Liver (tissue), 9 donors: ENCODE measurements around the gene MKRN3. TPM values are rescaled to one million over a fixed set of nuclear protein-coding genes. Genes with fewer than 3 reads are reported as not detected.

Experiments used
- DNase-seq: peaks from one replicate; pipeline ENCODE4 v3.0.0-alpha.2; 2017; ENCODE audit warnings: low spot score
- H3K27ac ChIP-seq, 2 donors: one replicate each; pipeline ENCODE4 v1.7.0; 2013; ENCODE audit warnings: inconsistent platforms in 2 of 2, low read length in 2 of 2, control low read depth in 1 of 2, low read depth in 1 of 2, mild to moderate bottlenecking in 1 of 2
- H3K27me3 ChIP-seq, 4 donors: one replicate each; pipeline versions ENCODE4 v1.6.1 to v1.7.0; 2013; ENCODE audit warnings: low read length in 3 of 4, inconsistent platforms in 1 of 4, mild to moderate bottlenecking in 1 of 4, moderate library complexity in 1 of 4; ENCODE audit not compliant: control insufficient read depth in 4 of 4, insufficient read depth in 4 of 4
- H3K36me3 ChIP-seq, 4 donors: one replicate each; pipeline versions ENCODE4 v1.6.1 to v1.7.0; 2013; ENCODE audit warnings: low read length in 3 of 4, mild to moderate bottlenecking in 3 of 4, low read depth in 1 of 4, moderate library complexity in 1 of 4; ENCODE audit not compliant: control insufficient read depth in 4 of 4, insufficient read depth in 3 of 4
- H3K4me1 ChIP-seq, 4 donors: one replicate each; pipeline versions ENCODE4 v1.6.1 to v1.7.0; 2013; ENCODE audit warnings: low read length in 3 of 4, mild to moderate bottlenecking in 3 of 4, moderate library complexity in 1 of 4; ENCODE audit not compliant: control insufficient read depth in 4 of 4, insufficient read depth in 4 of 4
- H3K4me3 ChIP-seq, 3 donors: one replicate each; pipeline versions ENCODE4 v1.6.1 to v1.7.0; 2013; ENCODE audit warnings: low read length in 3 of 3, control low read depth in 1 of 3, low read depth in 1 of 3, mild to moderate bottlenecking in 1 of 3
- H3K9ac ChIP-seq, 2 donors: one replicate each; pipeline ENCODE4 v1.7.0; 2013; ENCODE audit warnings: low read length in 2 of 2, mild to moderate bottlenecking in 2 of 2, moderate library complexity in 2 of 2, control low read depth in 1 of 2, low read depth in 1 of 2
- H3K9me3 ChIP-seq, 4 donors: one replicate each; pipeline versions ENCODE4 v1.6.1 to v1.7.0; 2013; ENCODE audit warnings: low read length in 3 of 4; ENCODE audit not compliant: control insufficient read depth in 4 of 4
- CTCF ChIP-seq: fragments of 150-350 bp; IDR thresholded peaks from 2 replicates; pipeline ENCODE4 v1.5.1; 2017; ENCODE audit warnings: improper control_type of control experiment, low read depth, low read length; ENCODE audit not compliant: missing input control
- EGR1 ChIP-seq, 2 donors: IDR thresholded peaks; 2 replicates each; pipeline ENCODE4 v1.6.1; 2016 to 2018; ENCODE audit warnings: antibody characterized with exemption in 2 of 2, low read depth in 2 of 2
- FOXA2 ChIP-seq: IDR thresholded peaks from 2 replicates; pipeline ENCODE4 v1.6.1; 2016; ENCODE audit warnings: antibody characterized with exemption
- GABPA ChIP-seq, 2 donors: IDR thresholded peaks in 1 of 2; conservative IDR thresholded peaks in 1 of 2; 2 replicates each; pipeline ENCODE4 v1.6.1; 2016; ENCODE audit warnings: antibody characterized with exemption in 2 of 2, mild to moderate bottlenecking in 1 of 2, moderate library complexity in 1 of 2
- HNF4A ChIP-seq, 2 donors: conservative IDR thresholded peaks; 2 replicates each; pipeline ENCODE4 v1.6.1; 2016; ENCODE audit warnings: antibody characterized with exemption in 2 of 2, mild to moderate bottlenecking in 2 of 2
- JUND ChIP-seq, 2 donors: IDR thresholded peaks; 2 replicates each; pipeline ENCODE4 v1.6.1; 2016; ENCODE audit warnings: antibody characterized with exemption in 2 of 2
- NR2F2 ChIP-seq: IDR thresholded peaks from 2 replicates; pipeline ENCODE4 v1.6.1; 2016; ENCODE audit warnings: antibody characterized with exemption
- RAD21 ChIP-seq, 2 donors: IDR thresholded peaks; 2 replicates each; pipeline ENCODE4 v1.6.1; 2016; ENCODE audit warnings: antibody characterized with exemption in 2 of 2, mild to moderate bottlenecking in 2 of 2
- RXRA ChIP-seq, 2 donors: IDR thresholded peaks; 2 replicates each; pipeline ENCODE4 v1.6.1; 2017 to 2018; ENCODE audit warnings: antibody characterized with exemption in 2 of 2, mild to moderate bottlenecking in 1 of 2
- SP1 ChIP-seq: IDR thresholded peaks from 2 replicates; pipeline ENCODE4 v1.6.1; 2018; ENCODE audit warnings: antibody characterized with exemption, mild to moderate bottlenecking
- TAF1 ChIP-seq: conservative IDR thresholded peaks from 2 replicates; pipeline ENCODE4 v1.6.1; 2016; ENCODE audit warnings: antibody characterized with exemption, mild to moderate bottlenecking
- WGBS: extraction: QIAGEN DNeasy Blood & Tissue Kit; methylation state at CpG from one replicate; pipeline ENCODE4 v1.1.7; 2013; 5-methylcytosine and 5-hydroxymethylcytosine counted together
- polyA plus RNA-seq, 2 donors: library from polyadenylated mRNA; stranded (reverse) in 1 of 2; unstranded in 1 of 2; fragments of 200-250 nt in 1 of 2; fragments of >200 nt in 1 of 2; fragmentation: Nextera tagmentation in 1 of 2; extraction: Ambion mirVana in 1 of 2; gene quantifications; one replicate each; pipeline versions ENCODE4 v1.2.1 to v1.2.3, GENCODE V29; 2013 to 2015
- total RNA-seq, 2 donors: library from RNA; depleted of rRNA; stranded (reverse); fragments of >200 nt; gene quantifications; one replicate each; pipeline ENCODE4 v1.2.3, GENCODE V29; 2014
- TF ChIP-seq, protein P1 (sequence below): IDR thresholded peaks from 2 replicates; pipeline ENCODE4 v1.6.1; 2016; ENCODE audit warnings: antibody characterized with exemption
- donor health status: healthy.
- donor health status: healthy.
- donor health status: healthy.
- donor health status: healthy.
- donor health status: healthy.

Gene MKRN3
- total and polyA plus RNA-seq, 4 donors: 0.59 TPM; not detected in 3

DNA sequence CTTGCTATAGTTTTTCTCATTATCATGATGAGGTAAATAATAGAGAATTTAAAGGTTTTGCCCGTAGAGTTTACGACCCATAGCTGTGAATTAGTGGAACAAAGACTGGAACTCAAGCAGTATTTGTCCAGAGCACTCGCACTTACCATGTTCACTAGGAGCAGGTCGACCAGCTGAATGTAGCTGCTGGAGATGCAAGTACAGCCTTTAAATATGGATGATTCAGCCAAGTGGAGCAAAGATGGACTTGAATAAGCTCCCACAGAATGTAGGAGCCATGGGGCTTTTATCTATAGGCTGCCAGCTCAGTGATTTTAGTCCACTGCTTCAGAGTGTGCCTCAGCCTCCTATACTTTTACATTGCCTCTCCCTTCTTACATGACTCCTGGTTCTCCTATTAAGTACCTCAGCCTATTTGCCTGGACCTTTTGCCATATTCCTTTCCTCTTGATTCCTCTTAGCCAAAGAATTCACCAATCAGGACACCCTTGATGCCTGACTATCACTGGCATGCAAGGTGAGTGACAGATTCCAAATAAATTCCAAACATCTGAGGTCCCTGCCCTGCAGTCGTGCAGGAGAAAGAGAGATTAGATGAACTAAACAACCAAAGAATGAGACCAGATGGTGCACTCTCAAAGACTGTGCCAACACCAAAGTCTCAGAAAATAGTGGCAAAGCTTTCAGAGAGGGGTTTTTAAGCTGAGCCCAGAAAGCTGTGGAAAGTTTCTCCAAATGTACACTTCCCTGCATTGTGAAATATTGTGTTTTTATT lies 3.9 kb downstream of the MKRN3 start:
- Histone ChIP-seq H3K36me3 (no peaks in the 10 kb centered on the region), H3K27ac (no peak overlapping the region), H3K4me3 (no peak overlapping the region), H3K9ac (no peak overlapping the region), H3K9me3 (peaks cover 0 to 5% (median 2%) of the 10 kb centered on the region in 4 donors), H3K4me1 (no peaks in the 10 kb centered on the region), H3K27me3 (peaks cover 0 to 6% (median under 1%) of the 10 kb centered on the region in 4 donors)
- no peak for DNase-seq
- no peak for TF ChIP-seq SP1
- no peak for TF ChIP-seq NR2F2
- no peak for TF ChIP-seq GABPA (IDR thresholded peaks at IDR 0.05 in 1 of 2, conservative IDR thresholded peaks at IDR 0.05 in 1 of 2)
- no peak for TF ChIP-seq TAF1
- no peak for TF ChIP-seq CTCF
- WGBS: 37% methylated on average over 5 of the region's 5 CpGs

DNA sequence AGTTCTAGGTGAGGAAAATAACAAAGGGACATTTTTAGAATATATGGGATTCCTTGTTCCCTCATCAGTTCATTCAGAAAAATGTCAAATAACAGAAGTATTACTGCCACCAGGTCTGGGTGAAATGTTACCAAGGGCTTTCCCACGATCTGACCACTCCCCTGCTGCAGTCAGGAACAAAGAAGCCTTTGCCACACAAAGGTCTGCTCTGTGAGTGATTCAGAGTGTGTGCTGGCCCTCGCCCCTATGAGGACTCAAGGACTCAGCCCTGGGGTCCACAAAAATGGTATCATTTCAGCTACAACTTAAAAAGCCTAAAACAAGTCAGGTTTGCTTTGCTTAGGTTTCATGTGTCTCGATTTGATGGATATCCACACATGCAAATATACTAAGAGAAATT lies 5.0 kb downstream of the MKRN3 start:
- DNase-seq: no peak
- peaks cover 0 to 6% (median 2%) of the 10 kb centered on the region in 4 donors for H3K27me3 ChIP-seq
- no peak overlapping the region for H3K4me3 ChIP-seq
- 20% methylated on average over 3 of the region's 3 CpGs for WGBS
- no peak overlapping the region for H3K9ac ChIP-seq
- H3K9me3 ChIP-seq: peaks cover 0 to 4% (median 1%) of the 10 kb centered on the region in 4 donors
- no peaks in the 10 kb centered on the region for H3K4me1 ChIP-seq
- TF ChIP-seq RXRA (IDR thresholded peaks at IDR 0.05) (no peak), JUND (IDR thresholded peaks at IDR 0.05) (no peak), EGR1 (IDR thresholded peaks at IDR 0.05; ENCODE audit: low read depth in 2 of 2) (no peak), SP1 (no peak), HNF4A (conservative IDR thresholded peaks at IDR 0.05) (no peak)
- no peaks in the 10 kb centered on the region for H3K36me3 ChIP-seq
- no peak overlapping the region for H3K27ac ChIP-seq

DNA sequence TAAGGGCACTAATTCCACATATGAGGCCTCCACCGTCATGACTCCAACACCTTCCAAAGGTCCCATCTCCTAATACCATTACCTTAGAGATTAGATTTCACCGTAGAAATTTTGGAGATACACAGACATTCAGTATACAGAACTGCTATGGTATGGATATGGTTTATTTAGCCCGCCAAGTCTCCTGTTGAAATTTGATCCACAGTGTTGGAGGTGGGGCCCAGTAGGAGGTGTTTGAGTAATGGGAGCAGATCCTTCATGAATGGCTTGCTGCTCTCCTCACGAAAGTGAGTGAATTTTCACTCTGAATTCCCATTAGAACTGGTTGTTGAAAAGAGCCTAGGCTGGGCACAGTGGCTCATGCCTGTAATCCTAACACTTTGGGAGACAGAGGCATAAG lies 7.4 kb downstream of the MKRN3 start:
- H3K4me1 ChIP-seq: no peaks in the 10 kb centered on the region
- WGBS: 70% methylated on average over 4 of the region's 4 CpGs
- no peak overlapping the region for H3K27ac ChIP-seq
- peaks cover 0 to 4% (median under 1%) of the 10 kb centered on the region in 4 donors for H3K27me3 ChIP-seq
- H3K9ac ChIP-seq: no peak overlapping the region
- H3K36me3 ChIP-seq: no peaks in the 10 kb centered on the region
- TF ChIP-seq FOXA2 (no peak), HNF4A (conservative IDR thresholded peaks at IDR 0.05) (no peak), RAD21 (IDR thresholded peaks at IDR 0.05) (no peak)
- TF ChIP-seq, protein P1, sequence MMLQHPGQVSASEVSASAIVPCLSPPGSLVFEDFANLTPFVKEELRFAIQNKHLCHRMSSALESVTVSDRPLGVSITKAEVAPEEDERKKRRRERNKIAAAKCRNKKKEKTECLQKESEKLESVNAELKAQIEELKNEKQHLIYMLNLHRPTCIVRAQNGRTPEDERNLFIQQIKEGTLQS: no peak
- H3K4me3 ChIP-seq: no peak overlapping the region
- H3K9me3 ChIP-seq: peaks cover 0 to 2% (median 0%) of the 10 kb centered on the region in 4 donors
- DNase-seq: no peak
